ENCODE measurements around the gene GRIA3.

The GRIA3 gene

DNA sequence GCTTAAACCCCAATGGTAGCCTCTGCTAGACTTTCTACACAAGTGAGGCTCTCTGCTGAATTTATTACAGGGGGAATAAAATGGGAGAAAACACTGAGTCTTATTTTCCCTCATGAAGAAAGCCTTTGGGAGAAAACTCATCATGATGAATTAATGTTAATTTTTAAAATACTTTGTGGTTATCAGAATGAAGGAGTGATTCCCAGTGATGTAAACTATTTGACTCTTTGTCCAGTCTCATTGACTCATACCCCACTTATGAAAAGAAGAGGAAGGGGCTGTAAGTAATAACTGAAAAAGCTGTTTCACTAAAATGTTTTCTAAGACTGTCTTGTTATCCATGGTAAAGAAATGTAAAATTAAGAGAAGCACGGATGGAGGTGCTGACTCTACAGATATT is 208.8 kb downstream of the GRIA3 start:
- no peak for DNase-seq (ENCODE audit: low read depth)
- no peak overlapping the region for H3K4me3 ChIP-seq (ENCODE audit: low read depth, low read length)
- TF ChIP-seq MYC (IDR thresholded peaks at IDR 0.05; ENCODE audit: low read depth, low read length) (no peak), CTCF (IDR thresholded peaks at IDR 0.05; ENCODE audit: low read depth, low read length) (no peak), POLR2A (IDR thresholded peaks at IDR 0.05; ENCODE audit: extremely low read depth, insufficient read length) (no peak)
- TF ChIP-seq, protein P1, sequence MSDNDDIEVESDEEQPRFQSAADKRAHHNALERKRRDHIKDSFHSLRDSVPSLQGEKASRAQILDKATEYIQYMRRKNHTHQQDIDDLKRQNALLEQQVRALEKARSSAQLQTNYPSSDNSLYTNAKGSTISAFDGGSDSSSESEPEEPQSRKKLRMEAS (IDR thresholded peaks at IDR 0.05; ENCODE audit: low read depth, low read length): no peak

- TF ChIP-seq MYC (IDR thresholded peaks at IDR 0.05; ENCODE audit: low read depth, low read length): no peak
- TF ChIP-seq, protein P1 (IDR thresholded peaks at IDR 0.05; ENCODE audit: low read depth, low read length): no peak
- TF ChIP-seq CTCF (IDR thresholded peaks at IDR 0.05; ENCODE audit: low read depth, low read length): no peak
- TF ChIP-seq POLR2A (IDR thresholded peaks at IDR 0.05; ENCODE audit: extremely low read depth, insufficient read length): no peak
- H3K4me3 ChIP-seq (ENCODE audit: low read depth, low read length): no peak overlapping the region
- no peak for DNase-seq (ENCODE audit: low read depth)
Observed at GRCh38 chrX:123399709-123400108, 215.6 kb downstream of the GRIA3 start.

GRCh38 chrX:123405231-123405630 is 221.2 kb downstream of the GRIA3 start:
- no peak overlapping the region for H3K4me3 ChIP-seq (ENCODE audit: low read depth, low read length)
- TF ChIP-seq MYC (IDR thresholded peaks at IDR 0.05; ENCODE audit: low read depth, low read length): no peak
- TF ChIP-seq, protein P1 (IDR thresholded peaks at IDR 0.05; ENCODE audit: low read depth, low read length): no peak
- no peak for TF ChIP-seq CTCF (IDR thresholded peaks at IDR 0.05; ENCODE audit: low read depth, low read length)
- no peak for DNase-seq (ENCODE audit: low read depth)

DNA sequence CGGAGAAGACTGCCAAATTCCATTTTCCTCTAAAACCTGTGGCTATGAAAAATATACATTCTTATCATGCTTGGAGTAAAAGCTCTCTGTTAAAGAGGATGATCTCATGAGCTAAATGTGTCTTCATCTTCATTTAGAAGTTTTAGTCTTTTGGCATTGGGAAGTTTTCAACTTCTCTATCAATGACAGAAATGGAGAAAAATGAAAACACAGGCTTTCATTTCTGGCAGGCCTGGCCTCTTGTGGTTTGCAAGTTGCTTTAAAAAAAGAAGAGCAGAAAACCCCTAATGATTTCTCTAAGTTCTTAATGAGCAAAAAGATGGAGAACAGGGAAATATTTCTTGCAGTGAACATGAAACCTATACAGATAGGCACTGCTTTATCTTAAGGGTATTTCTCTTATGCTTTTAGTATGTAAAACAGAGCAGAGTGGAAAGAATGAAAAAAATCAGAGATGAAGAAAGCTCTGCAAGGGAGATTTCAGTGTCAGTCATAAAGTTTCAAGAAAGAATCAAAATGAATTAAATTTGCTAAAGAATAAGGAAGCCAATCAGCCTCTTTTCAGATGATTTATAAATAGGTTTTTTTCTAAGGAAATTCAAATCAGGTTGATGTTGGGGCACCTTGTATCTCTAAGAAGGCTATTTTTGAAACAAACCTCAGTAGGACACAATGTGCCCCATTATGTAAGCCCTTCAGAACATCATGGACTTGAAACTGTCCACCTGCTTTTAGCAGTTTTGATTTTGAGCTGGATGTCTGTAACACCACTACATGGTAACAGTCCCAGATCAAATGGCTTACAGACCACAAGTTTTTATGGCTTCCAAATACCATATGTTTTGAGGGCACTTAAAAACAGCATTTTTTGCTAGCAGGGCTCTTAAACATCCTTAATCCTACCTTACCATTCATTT is 225.0 kb downstream of the GRIA3 start:
- TF ChIP-seq, protein P1 (IDR thresholded peaks at IDR 0.05; ENCODE audit: low read depth, low read length): no peak
- TF ChIP-seq MYC (IDR thresholded peaks at IDR 0.05; ENCODE audit: low read depth, low read length) (no peak), CTCF (IDR thresholded peaks at IDR 0.05; ENCODE audit: low read depth, low read length) (no peak), POLR2A (IDR thresholded peaks at IDR 0.05; ENCODE audit: extremely low read depth, insufficient read length) (no peak)
- no peak overlapping the region for H3K4me3 ChIP-seq (ENCODE audit: low read depth, low read length)
- no peak for DNase-seq (ENCODE audit: low read depth)

DNA sequence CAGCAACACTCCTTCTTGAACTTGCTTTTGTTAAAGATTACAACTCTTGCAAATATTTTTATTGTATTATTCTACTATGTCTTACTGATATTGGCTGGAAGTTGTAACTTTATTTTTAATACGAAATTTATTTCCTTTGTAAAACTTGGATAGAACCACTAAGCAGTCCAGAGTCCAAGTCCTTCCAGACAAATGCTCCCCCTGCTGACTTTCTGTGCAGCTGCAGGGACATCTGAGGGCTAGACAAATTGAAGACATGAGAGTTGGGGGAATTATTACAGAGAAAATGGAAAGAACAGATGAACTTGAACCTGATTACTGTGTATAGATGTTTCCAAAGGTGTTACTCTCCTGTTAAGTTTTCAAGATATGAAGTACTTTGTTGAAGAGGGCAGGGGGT is 238.8 kb downstream of the GRIA3 start:
- H3K4me3 ChIP-seq (ENCODE audit: low read depth, low read length): no peak overlapping the region
- TF ChIP-seq, protein P1 (IDR thresholded peaks at IDR 0.05; ENCODE audit: low read depth, low read length): no peak
- TF ChIP-seq CTCF (IDR thresholded peaks at IDR 0.05; ENCODE audit: low read depth, low read length): peak; percentile 58
- peak; percentile 9 for DNase-seq (ENCODE audit: low read depth)

All from NB4 (cell line).